Lower leg skin (tissue), 4 donors: ENCODE measurements around the gene XPA. TPM values are rescaled to one million over a fixed set of nuclear protein-coding genes. Genes with fewer than 3 reads are reported as not detected.

ENCODE experiments used
- DNase-seq, 2 donors: peaks; one replicate each; pipeline ENCODE4 v3.0.0-alpha.2; 2019; ENCODE audit warnings: low spot score in 2 of 2
- H3K4me3 ChIP-seq: fragments of 200-600 bp; sonication (generic); 2 replicates; pipeline ENCODE4 v1.5.1; 2017; ENCODE audit warnings: mild to moderate bottlenecking, low read depth; ENCODE audit not compliant: poor library complexity, severe bottlenecking
- POLR2A ChIP-seq, 2 donors: fragments of 450-650 bp; IDR thresholded peaks; one replicate each; pipeline ENCODE4 v1.6.1; 2016 to 2017; ENCODE audit warnings: antibody characterized with exemption in 2 of 2, mild to moderate bottlenecking in 1 of 2, moderate library complexity in 1 of 2
- WGBS, 2 donors: methylation state at CpG; one replicate each; pipeline ENCODE4 v1.1.5; 2018; 5-methylcytosine and 5-hydroxymethylcytosine counted together
- intact Hi-C: fragments of 100-400 bp; cut with DNase I; formaldehyde crosslinking; loops from one replicate; pipeline ENCODE4 v1.15.0; 2023; ENCODE audit warnings: low total_unique reads
- total RNA-seq, 4 donors: library from RNA; depleted of rRNA; stranded (reverse); fragments of >200 nt; gene quantifications; one replicate each; pipeline ENCODE4 v1.1.0, GENCODE V29; 2016
- TF ChIP-seq, protein P1 (sequence below), 3 donors: fragments of 450-650 bp; IDR thresholded peaks; one replicate each; pipeline ENCODE4 v1.5.1; 2016; ENCODE audit warnings: antibody characterized with exemption in 3 of 3, mild to moderate bottlenecking in 3 of 3, moderate library complexity in 2 of 3

The XPA gene
- total RNA-seq, 4 donors from 2014 or later: 9.7 to 16.5 (median 14.1) TPM

DNA sequence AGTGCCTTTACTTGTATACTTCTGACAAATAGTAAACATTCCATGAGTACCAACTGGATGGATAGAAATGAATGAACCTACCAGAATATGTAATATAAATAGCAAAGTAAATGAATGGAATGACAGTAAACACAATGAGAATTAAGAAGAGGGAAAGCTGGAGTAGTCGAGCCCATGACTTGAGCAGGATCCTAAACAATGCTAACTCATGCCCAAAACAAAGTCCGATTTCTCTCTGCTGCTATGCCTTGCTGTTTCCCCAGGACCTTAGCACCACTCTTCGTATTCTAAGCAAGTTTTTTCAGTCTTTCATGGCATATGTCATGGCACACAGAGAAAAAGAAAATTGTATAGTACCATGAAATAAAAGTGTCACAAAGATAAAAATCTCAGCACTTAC is 1.8 kb downstream of the XPA start:
- 81 to 84% methylated on average over 3 of the region's 3 CpGs for WGBS, 2 donors
- no peak for TF ChIP-seq POLR2A (IDR thresholded peaks at IDR 0.05)
- TF ChIP-seq, protein P1, sequence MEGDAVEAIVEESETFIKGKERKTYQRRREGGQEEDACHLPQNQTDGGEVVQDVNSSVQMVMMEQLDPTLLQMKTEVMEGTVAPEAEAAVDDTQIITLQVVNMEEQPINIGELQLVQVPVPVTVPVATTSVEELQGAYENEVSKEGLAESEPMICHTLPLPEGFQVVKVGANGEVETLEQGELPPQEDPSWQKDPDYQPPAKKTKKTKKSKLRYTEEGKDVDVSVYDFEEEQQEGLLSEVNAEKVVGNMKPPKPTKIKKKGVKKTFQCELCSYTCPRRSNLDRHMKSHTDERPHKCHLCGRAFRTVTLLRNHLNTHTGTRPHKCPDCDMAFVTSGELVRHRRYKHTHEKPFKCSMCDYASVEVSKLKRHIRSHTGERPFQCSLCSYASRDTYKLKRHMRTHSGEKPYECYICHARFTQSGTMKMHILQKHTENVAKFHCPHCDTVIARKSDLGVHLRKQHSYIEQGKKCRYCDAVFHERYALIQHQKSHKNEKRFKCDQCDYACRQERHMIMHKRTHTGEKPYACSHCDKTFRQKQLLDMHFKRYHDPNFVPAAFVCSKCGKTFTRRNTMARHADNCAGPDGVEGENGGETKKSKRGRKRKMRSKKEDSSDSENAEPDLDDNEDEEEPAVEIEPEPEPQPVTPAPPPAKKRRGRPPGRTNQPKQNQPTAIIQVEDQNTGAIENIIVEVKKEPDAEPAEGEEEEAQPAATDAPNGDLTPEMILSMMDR (IDR thresholded peaks at IDR 0.05): no peak
- intact Hi-C loops: no loop called here

DNA sequence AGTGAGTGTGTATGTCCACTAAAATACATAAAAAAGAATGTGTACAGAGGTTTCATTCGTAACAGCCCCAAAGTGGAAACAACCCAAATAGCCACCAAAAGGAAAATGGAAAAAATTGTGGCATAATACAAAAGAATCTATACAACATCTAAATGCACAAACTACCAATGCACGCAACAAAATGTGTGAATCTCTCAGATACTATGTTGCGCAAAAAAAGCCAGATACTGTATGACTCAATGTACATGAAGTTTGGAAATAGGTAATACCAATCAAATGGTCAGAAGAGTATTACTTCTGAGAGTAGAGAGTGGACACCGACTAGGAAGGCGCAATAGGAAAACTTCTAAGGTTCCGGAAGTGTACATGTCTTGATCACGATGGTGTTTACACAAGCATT is 2.4 kb downstream of the XPA start:
- TF ChIP-seq POLR2A (IDR thresholded peaks at IDR 0.05): no peak
- TF ChIP-seq, protein P1 (IDR thresholded peaks at IDR 0.05): no peak
- 85 to 94% methylated on average over 7 of the region's 7 CpGs for WGBS, 2 donors
- intact Hi-C loops: no loop called here
- H3K4me3 ChIP-seq: no peak overlapping the region
- DNase-seq: no peak

More for the DNA sequence above, 1.8 kb downstream of the XPA start:
- no peak for DNase-seq
- no peak overlapping the region for H3K4me3 ChIP-seq

DNA sequence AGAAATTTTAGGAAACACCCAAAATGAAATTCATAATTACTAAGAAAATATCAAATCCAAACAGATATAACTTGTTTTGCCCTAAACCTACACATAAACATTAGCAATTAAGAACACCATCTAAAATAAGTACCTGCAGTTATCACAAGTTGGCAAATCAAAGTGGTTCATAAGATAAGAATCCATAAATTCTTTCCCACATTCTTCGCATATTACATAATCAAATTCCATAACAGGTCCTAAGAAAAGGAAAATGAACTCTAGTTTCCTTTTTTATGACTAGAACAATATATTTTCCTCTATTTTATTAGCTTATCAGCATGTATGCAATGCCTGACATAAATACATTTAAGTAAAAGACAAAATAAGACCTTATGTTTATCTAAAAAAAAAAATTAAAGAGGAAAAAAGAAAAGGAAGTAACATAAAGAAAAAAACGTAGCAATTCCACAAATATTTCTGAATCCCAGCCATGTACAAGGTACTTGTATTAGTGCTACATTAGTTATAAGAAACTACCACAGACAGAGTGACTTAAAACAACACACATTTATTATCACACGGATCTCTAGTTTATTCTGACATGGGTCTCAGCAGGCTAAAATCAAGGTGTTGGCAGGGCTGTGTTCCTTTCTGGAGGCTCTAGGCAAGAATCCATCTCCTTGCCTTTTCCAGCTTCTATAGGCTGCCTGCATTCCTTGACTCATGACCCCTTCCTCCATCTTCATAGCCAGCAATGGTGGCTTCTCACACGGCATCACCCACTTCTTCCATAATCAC is 7.5 kb downstream of the XPA start:
- no peak overlapping the region for H3K4me3 ChIP-seq
- 53 to 56% methylated on average over 4 of the region's 4 CpGs for WGBS, 2 donors
- DNase-seq: no peak
- TF ChIP-seq POLR2A (IDR thresholded peaks at IDR 0.05): no peak
- TF ChIP-seq, protein P1 (IDR thresholded peaks at IDR 0.05): no peak
- intact Hi-C loops: no loop called here

DNA sequence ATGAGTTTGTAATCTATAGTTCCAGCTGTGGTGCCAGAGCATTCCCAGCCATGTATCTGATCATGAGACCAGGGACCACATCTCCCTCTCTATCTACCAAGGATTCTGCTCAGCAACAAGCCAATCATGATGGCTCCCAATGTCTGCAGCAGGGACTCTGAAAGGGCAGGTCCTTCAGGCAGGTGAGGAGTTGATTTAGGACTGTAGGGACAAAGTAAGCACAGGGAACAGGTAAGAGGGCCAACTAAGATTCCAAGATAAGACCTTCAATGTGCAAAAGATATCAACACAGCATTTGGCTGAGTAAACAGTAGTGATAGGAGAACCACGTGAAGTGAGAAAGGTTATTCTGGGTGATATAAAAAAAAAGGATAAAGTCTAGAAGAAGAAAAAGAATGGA is 8.5 kb downstream of the XPA start:
- no peak for DNase-seq

DNA sequence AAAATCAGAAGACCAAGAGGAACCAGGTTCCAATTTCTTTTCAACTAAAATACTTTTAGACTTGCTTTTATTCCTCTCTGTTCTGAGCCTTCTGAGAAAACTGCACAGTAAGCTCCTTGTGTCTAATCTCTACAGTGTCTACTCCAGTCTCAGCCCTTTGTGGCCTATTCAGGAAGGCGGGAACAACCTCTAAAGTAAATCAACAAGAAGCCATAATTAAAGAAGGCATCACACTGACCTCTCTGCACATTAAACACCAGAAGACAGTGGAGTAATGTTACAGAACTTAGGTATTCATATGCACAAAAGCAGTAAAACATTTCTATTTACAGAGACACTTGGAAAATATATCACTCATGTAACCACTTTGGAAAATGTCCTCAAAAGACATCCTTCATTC is 14.9 kb downstream of the XPA start:
- intact Hi-C loops: no loop called here
- 86 to 90% methylated on average over 1 of the region's 1 CpG for WGBS, 2 donors
- TF ChIP-seq, protein P1 (IDR thresholded peaks at IDR 0.05): no peak
- no peak for TF ChIP-seq POLR2A (IDR thresholded peaks at IDR 0.05)
- no peak for DNase-seq
- no peak overlapping the region for H3K4me3 ChIP-seq

More for the DNA sequence above, 8.5 kb downstream of the XPA start:
- no peak for TF ChIP-seq POLR2A (IDR thresholded peaks at IDR 0.05)
- TF ChIP-seq, protein P1 (IDR thresholded peaks at IDR 0.05): no peak
- intact Hi-C loops: no loop called here
- 86 to 91% methylated on average over 1 of the region's 1 CpG for WGBS, 2 donors
- no peak overlapping the region for H3K4me3 ChIP-seq

DNA sequence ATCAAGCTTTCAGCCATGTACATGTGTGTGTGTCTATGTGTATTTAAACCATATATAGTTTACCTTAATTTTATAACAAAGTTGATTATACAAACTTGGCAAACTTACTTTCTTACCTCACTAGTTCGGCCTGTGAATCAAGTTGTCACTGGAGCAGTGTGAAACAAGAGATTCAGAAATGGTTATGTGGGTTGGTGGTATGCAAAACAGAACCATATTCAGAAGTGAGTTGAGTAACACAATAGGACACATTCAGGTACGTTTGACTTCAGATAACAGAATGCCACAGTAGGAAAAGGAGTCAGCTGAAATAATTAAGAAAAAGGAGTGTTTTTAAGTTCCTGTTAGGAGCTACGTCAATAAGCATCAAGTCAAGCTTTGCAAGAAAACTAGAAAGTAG is 21.5 kb downstream of the XPA start:
- WGBS, 2 donors: 75 to 76% methylated on average over 3 of the region's 3 CpGs
- TF ChIP-seq, protein P1 (IDR thresholded peaks at IDR 0.05): no peak
- no peak for TF ChIP-seq POLR2A (IDR thresholded peaks at IDR 0.05)
- intact Hi-C loops: no loop called here
- no peak overlapping the region for H3K4me3 ChIP-seq
- DNase-seq: no peak
